Left ventricle myocardium superior (tissue), 1 donor: ENCODE data around the gene KIF6. TPM values are rescaled to one million over a fixed set of nuclear protein-coding genes. Genes with fewer than 3 reads are reported as not detected.

ENCODE experiments used
- ATAC-seq: fragments of 200-7000 bp; cut with Tn5 transposase; one replicate; pipeline ENCODE4 v1.9.1; 2020; ENCODE audit warnings: mild to moderate bottlenecking, moderate library complexity
- DNase-seq: peaks from one replicate; pipeline ENCODE4 v3.0.0-alpha.2; 2020
- intact Hi-C: fragments of 100-400 bp; cut with micrococcal nuclease; formaldehyde crosslinking; loops from one replicate; pipeline ENCODE4 v1.11.0; 2022
- total RNA-seq: library from RNA; stranded (reverse); fragmentation: NEBNext Ultra II Directional; extraction: Animal tissue kit (Norgen Biotek cat#: 25700); gene quantifications from one replicate; pipeline ENCODE4 v1.2.1, GENCODE V29; 2021
- donor health status: DM: no; HTN: yes; CAD: no; lungs with severe emphysema.

Gene KIF6
- total RNA-seq, 1 donor from 2014 or later = 0.12 TPM

- intact Hi-C loops = no loop called here
- DNase-seq (no peak), ATAC-seq (no peak)
Measured at GRCh38 chr6:39440039-39440426, 285.2 kb downstream of the KIF6 start.

DNA sequence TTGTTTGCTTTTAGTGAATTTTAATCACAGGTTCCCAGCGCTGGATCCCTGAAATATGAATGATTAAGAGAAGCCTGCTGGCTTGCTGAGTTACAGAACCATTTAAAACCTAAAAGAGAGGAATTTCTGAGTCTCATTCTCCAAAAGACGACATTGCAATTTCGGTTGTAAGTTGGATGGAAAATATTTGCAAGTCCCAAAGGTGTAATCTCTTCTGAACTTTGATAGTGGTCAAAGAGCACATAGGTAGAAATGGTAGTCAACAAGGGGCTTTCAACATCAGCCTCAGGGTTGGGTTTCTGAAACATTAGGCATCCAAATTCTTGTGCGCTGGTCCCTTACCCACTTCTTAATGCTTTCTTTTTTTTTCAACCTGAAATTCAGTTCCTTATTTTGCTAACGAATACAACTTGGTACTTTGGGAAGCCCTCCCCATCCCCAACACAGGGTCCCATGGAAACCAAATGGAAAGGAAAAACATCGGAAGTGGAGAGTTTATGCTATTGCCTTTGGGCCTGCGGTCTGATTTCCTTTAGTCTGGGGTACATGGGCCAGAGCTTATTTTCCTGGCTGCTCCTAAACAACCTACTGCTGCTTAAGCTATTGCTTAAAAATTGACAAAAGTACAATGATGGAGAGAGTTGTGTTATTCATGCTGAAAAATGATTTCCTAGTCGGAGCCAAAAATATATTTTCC is 285.7 kb downstream of the KIF6 start:
- intact Hi-C loops = no loop called here
- DNase-seq (no peak), ATAC-seq (no peak)

- ATAC-seq = no peak
- intact Hi-C loops = no loop called here
Measured at GRCh38 chr6:39433630-39434029, 291.6 kb downstream of the KIF6 start.

GRCh38 chr6:39432330-39433025 is 292.7 kb downstream of the KIF6 start:
- no peak for ATAC-seq
- intact Hi-C loops = no loop called here

More at GRCh38 chr6:39433630-39434029, 291.6 kb downstream of the KIF6 start:
- DNase-seq = no peak

GRCh38 chr6:39430871-39431523 is 294.2 kb downstream of the KIF6 start:
- peak; percentile 78 for DNase-seq

More at GRCh38 chr6:39432330-39433025, 292.7 kb downstream of the KIF6 start:
- DNase-seq = no peak

DNA sequence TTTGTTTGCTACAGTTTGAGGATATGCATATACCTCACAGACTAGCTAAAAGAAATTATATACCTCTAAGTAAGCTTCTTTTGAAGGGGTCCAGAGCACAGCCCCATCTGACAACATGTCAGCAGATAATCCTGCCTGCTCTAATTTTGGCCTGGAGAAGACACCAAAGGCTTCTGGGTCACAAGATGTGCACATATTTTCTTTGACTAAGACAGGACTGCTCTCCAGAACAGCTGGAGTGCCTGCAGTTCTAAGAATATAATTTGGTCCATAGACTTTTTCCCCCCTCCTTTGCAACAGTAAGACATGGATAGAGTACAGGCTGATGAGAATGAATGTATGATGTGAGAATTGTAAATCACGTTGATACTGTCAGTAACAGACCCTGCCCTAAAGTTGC is 294.8 kb downstream of the KIF6 start:
- intact Hi-C loops = no loop called here
- no peak for DNase-seq
- ATAC-seq = no peak

More at GRCh38 chr6:39430871-39431523, 294.2 kb downstream of the KIF6 start:
- ATAC-seq = peak; percentile 92
- intact Hi-C loops = no loop called here

DNA sequence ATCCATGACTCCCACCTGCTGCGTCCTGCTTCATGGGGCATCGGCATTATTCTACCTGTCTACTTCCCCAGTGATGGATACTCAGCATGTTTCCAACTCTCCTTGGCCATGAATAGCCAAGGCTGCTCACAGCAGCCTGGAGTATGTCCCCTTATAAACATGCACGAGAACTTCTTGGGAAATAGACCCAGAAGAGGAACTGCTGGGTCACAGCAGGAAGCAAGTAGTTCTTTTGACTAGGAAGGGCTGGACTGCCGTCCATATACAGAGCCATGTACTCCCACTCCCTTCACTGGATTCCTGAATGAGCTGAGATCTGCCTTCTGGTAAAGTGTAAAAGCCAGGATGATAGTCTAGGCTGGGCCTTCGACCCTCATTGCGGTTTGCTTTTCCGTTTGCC is 296.4 kb downstream of the KIF6 start:
- DNase-seq = no peak
- intact Hi-C loops = no loop called here
- ATAC-seq = no peak

DNA sequence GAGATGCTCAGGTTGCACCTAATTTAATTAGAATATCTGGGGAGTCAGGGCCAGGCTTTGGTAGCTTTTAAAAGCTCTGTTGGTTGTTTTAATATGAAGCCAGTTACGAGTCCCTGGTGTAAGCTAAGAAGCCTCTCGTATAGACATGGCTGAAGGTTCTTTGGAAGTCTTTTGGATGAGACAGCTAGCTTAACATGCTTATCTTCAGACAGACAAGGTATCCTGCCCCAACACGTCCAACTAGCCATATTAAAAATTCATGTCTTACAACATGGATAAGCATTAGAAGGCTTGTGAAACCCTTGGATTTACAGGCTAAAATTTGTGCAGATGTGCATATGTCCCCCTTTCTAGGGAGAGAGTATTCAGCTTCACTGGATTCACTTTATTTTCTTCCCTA is 297.1 kb downstream of the KIF6 start:
- ATAC-seq = no peak
- DNase-seq = no peak
- intact Hi-C loops = no loop called here

- no peak for ATAC-seq
- no peak for DNase-seq
- intact Hi-C loops = no loop called here
Measured at GRCh38 chr6:39426073-39426456, 299.1 kb downstream of the KIF6 start.

DNA sequence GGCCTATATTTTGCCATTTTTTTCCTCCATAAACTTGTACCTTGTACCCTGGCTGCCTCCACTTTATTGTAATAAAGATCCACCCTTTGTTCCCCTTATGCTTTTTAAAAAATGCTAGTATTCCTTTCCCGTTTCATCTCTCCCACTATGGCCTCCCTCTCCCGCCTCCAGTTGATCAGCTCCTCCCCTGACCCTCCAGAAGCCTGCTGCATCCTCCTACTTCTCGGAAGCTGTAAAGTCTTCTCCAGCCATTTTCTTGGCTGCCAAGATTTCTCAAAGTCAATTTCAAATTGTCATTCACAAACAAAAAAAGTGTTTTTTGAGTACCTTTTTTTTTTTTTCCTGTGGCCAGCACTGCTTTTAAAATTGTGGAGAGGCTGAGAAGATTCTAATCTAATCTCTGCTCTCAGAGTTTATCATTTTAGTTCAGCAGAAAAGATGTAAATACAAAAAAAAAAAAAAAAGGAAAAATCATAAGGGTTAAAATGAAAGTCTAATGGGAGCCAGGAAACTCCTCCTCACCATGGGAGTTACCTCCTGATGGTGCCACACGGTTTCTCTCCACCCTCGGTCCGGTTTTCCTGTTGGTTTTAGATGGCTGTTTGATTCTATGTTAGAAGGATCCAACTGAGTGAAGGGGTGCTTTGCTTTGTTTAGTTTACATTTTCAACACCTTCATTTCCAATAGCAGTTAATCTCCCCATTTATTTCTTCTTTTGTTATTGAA is 299.7 kb downstream of the KIF6 start:
- ATAC-seq (no peak), DNase-seq (no peak)
- intact Hi-C loops = no loop called here

GRCh38 chr6:39424831-39425230 is 300.4 kb downstream of the KIF6 start:
- DNase-seq = no peak
- no peak for ATAC-seq
- intact Hi-C loops = no loop called here

DNA sequence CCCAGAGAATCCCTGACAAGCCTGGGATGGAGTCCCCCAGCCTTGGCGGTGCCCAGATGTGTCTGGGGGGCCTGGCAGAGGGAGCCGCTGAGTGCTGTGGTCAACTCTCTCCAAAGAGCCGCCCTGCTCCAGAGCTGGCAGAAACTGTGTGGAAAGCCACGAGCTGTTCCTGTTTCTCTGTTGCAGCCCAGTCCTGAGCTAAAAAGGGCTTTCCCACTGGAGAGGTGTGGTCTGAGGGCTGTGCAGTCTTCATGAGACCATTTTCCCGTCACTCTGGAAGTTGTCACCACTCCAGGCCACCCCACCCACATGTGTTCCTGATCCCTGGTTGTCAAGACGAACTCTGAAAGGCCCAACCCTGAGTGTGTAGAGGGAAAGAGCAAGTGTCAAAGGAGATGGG is 303.0 kb downstream of the KIF6 start:
- intact Hi-C loops = no loop called here
- ATAC-seq = peak; percentile 70
- DNase-seq = peak; percentile 47

DNA sequence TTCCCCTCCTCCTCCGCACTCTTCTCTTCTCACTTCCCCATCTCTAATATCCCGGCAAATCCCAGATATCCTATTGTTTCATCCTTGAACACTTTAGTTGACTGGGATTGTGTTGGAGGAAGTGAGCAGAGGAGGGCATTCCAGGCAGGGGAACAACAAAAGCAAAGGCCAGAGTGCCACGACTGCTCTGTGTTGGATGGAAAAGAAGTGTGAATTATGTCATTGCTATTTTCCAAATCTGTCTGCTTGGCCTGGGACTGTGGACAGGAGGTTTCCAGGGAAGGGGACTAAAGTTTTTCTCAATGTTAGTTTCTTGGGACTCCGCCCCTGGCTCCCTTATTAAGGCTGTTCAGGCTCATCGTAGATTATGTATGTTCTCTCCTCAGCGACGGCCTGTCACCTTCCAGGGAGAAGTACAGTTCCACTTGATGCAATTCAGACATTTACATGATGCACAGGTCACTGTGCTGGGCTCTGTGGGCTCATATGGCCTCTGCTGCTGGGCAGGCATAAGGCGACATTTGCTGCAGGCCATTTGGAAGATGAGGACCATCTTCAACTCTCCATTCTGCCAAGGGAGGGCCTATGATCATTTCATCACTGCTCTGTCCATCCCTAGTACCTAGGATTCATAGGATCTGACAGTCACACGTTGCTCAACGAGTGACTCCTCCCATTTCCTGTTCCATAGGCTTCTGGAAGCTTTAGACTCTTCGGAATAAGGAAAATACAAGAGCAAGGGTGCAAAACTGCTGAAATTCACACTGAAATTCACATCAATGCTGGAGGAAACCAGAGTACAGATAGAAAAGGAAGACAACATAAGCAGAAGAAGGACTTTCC is 303.6 kb downstream of the KIF6 start:
- intact Hi-C loops = no loop called here
- ATAC-seq (peak; percentile 66), DNase-seq (no peak)

- peak; percentile 78 for ATAC-seq
- no peak for DNase-seq
- intact Hi-C loops = no loop called here
Measured at GRCh38 chr6:39420300-39421265, 304.6 kb downstream of the KIF6 start.

DNA sequence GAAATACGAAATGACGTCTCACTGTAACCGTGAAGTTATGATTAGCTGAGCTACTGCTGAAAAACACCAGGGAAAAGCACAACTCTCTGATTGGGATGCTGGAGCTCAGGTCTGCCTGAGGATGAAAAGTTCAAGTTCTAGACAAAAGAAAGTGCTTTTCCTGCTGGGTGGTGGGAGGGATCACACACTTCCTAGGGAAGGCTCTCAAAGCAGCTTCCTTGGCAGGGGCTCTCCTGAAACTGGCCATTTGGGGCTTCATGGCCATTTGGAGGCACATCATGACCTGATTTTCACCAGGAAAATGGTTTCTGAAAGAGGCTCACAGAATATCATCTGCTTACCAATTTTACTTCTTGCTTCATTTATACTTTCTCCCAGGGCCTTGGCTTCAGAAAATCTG is 305.6 kb downstream of the KIF6 start:
- no peak for ATAC-seq
- intact Hi-C loops = no loop called here

DNA sequence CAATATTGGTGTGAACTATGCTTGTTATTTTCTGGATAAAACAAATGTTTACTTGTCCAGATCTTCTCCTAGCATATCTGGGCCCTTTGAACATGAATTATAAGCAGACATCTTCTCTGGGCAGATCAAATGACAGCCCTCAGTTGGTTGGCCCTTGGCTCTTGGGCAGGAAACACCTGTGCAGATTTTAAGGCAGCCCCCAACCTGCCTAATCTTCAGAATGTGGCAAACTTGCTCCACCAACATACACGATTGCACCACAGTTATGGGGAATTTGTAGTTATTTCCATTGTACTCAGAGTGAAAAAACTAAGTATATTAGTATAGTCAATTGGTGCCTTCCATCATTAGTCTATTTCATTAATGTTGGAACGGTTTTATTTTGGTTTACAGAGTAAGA is 307.8 kb downstream of the KIF6 start:
- DNase-seq = no peak
- intact Hi-C loops = no loop called here
- ATAC-seq = no peak

More for the DNA sequence above, 305.6 kb downstream of the KIF6 start:
- DNase-seq = no peak

GRCh38 chr6:39416728-39417127 is 308.5 kb downstream of the KIF6 start:
- no peak for DNase-seq
- no peak for ATAC-seq
- intact Hi-C loops = no loop called here

- no peak for ATAC-seq
- intact Hi-C loops = no loop called here
Measured at GRCh38 chr6:39416026-39416425, 309.2 kb downstream of the KIF6 start.

More at GRCh38 chr6:39416026-39416425, 309.2 kb downstream of the KIF6 start:
- DNase-seq = no peak
